HCT116 (cell line): ENCODE data around the gene DPY19L3. TPM values are rescaled to one million over a fixed set of nuclear protein-coding genes. Genes with fewer than 3 reads are reported as not detected.

Source experiments
- ATAC-seq: fragments of 200-7000 bp; cut with Tn5 transposase; 2 replicates; pipeline ENCODE4 v1.9.1; 2020; ENCODE audit warnings: mild to moderate bottlenecking, moderate library complexity
- BruUV-seq: library from RNA; stranded (reverse); fragments of 400-500 nt; replicated peaks from 2 replicates; lab custom pipeline; 2021; lab: Mats Ljungman, UMichigan
- CTCF ChIA-PET: fragments of 300-600 bp; sonication (Branson Sonifier 250); formaldehyde crosslinking; loops from one replicate; lab custom pipeline; 2021; ENCODE audit warnings: antibody characterized with exemption; lab: Charles Lee
- POLR2A ChIA-PET: fragments of 300-600, 350-600 bp; sonication (Branson Sonifier 250); formaldehyde crosslinking; loops from one replicate; lab custom pipeline; 2021; ENCODE audit warnings: antibody characterized with exemption; lab: Charles Lee
- RAD21 ChIA-PET, 2 experiments: fragments of 300-600 bp; sonication (Branson Sonifier 250); formaldehyde crosslinking; loops; one replicate each; lab custom pipeline; 2023; ENCODE audit warnings: low total read pairs in 2 of 2; ENCODE audit not compliant: uncharacterized antibody in 2 of 2, unreplicated experiment in 2 of 2, low non-redundant PET in 1 of 2; lab: Charles Lee
- DNase-seq: peaks from one replicate; pipeline ENCODE4 v3.0.0-alpha.2; 2010; ENCODE audit warnings: low read depth, low spot score
- H2AFZ ChIP-seq: fragments of 200-600 bp; shearing (Covaris generic), sonication (generic); 2 replicates; pipeline ENCODE4 v1.6.1; 2017; ENCODE audit warnings: low read depth, mixed run types, mixed read lengths, antibody characterized with exemption, low read length; ENCODE audit not compliant: poor library complexity, severe bottlenecking
- H3K27ac ChIP-seq: 2 replicates; pipeline ENCODE4 v1.5.1; 2012; ENCODE audit warnings: low read depth, low read length
- H3K27me3 ChIP-seq: fragments of 200-600 bp; sonication (generic); 2 replicates; pipeline ENCODE4 v1.6.1; 2016; ENCODE audit warnings: mixed run types, low read length, mixed read lengths; ENCODE audit not compliant: insufficient read depth
- H3K36me3 ChIP-seq, 2 experiments: fragments of 200-500 bp in 1 of 2; fragments of 200-600 bp in 1 of 2; sonication (Bioruptor generic) in 1 of 2; sonication (generic) in 1 of 2; 2 replicates each; pipeline versions ENCODE4 v1.5.1 to v1.6.1; 2014 to 2016; ENCODE audit warnings: low read length in 2 of 2, inconsistent platforms in 1 of 2, mixed read lengths in 1 of 2, mixed run types in 1 of 2; ENCODE audit not compliant: insufficient read depth in 2 of 2, control insufficient read depth in 1 of 2
- H3K4me1 ChIP-seq, 2 experiments: fragments of 200-600 bp in 1 of 2; sonication (generic) in 1 of 2; 2 replicates each; pipeline versions ENCODE4 v1.5.1 to v1.6.1; 2012 to 2017; ENCODE audit warnings: low read length in 2 of 2, inconsistent platforms in 1 of 2, mild to moderate bottlenecking in 1 of 2, mixed read lengths in 1 of 2, mixed run types in 1 of 2, moderate library complexity in 1 of 2; ENCODE audit not compliant: insufficient read depth in 2 of 2, control insufficient read depth in 1 of 2
- H3K4me2 ChIP-seq: fragments of 200-600 bp; sonication (generic); 2 replicates; pipeline ENCODE4 v1.6.1; 2017; ENCODE audit warnings: mixed run types, low read length, mixed read lengths
- H3K4me3 ChIP-seq, 2 experiments: fragments of 200-600 bp in 1 of 2; sonication (generic) in 1 of 2; replicated peaks in 1 of 2; 2 replicates each; pipeline ENCODE4 v1.5.1; 2011 to 2016; ENCODE audit warnings: low read length in 2 of 2, control low read depth in 1 of 2, low read depth in 1 of 2, mild to moderate bottlenecking in 1 of 2, mixed read lengths in 1 of 2, mixed run types in 1 of 2
- H3K79me2 ChIP-seq: fragments of 200-600 bp; sonication (generic); 2 replicates; pipeline ENCODE4 v1.6.1; 2017; ENCODE audit warnings: mild to moderate bottlenecking, mixed run types, low read length, moderate library complexity, mixed read lengths; ENCODE audit not compliant: insufficient read depth
- H3K9ac ChIP-seq: fragments of 200-600 bp; sonication (generic); 2 replicates; pipeline ENCODE4 v1.6.1; 2016; ENCODE audit warnings: low read length, mixed read lengths
- H3K9me2 ChIP-seq: fragments of 200-600 bp; sonication (generic), shearing (Covaris generic); 2 replicates; pipeline ENCODE4 v1.6.1; 2017; ENCODE audit warnings: mixed run types, mild to moderate bottlenecking, moderate library complexity; ENCODE audit not compliant: insufficient read depth
- H3K9me3 ChIP-seq, 2 experiments: fragments of 200-500 bp in 1 of 2; fragments of 200-600 bp in 1 of 2; sonication (Bioruptor generic) in 1 of 2; sonication (generic) in 1 of 2; 2 replicates each; pipeline ENCODE4 v1.6.1; 2014 to 2017; ENCODE audit warnings: low read length in 2 of 2, mixed read lengths in 2 of 2, inconsistent platforms in 1 of 2, low read depth in 1 of 2, mild to moderate bottlenecking in 1 of 2, mixed run types in 1 of 2, moderate library complexity in 1 of 2; ENCODE audit not compliant: control insufficient read depth in 1 of 2, insufficient read depth in 1 of 2
- H4K20me1 ChIP-seq: fragments of 200-600 bp; sonication (generic), shearing (Covaris generic); 2 replicates; pipeline ENCODE4 v1.6.1; 2017; ENCODE audit warnings: mixed run types, mild to moderate bottlenecking, moderate library complexity; ENCODE audit not compliant: insufficient read depth
- CBX3 ChIP-seq: IDR thresholded peaks from 2 replicates; pipeline ENCODE4 v1.6.1; 2012; ENCODE audit warnings: low read depth
- EGR1 ChIP-seq: IDR thresholded peaks from 2 replicates; pipeline ENCODE4 v1.6.1; 2012; ENCODE audit warnings: low read depth
- JUND ChIP-seq: IDR thresholded peaks from 2 replicates; pipeline ENCODE4 v1.6.1; 2012
- POLR2A ChIP-seq: IDR thresholded peaks from 2 replicates; pipeline ENCODE4 v1.7.0; 2011; ENCODE audit warnings: borderline replicate concordance; ENCODE audit not compliant: insufficient read depth, insufficient read length; ENCODE audit errors: extremely low read depth
- SIN3A ChIP-seq: IDR thresholded peaks from 2 replicates; pipeline ENCODE4 v1.6.1; 2012; ENCODE audit warnings: low read depth
- SP1 ChIP-seq: IDR thresholded peaks from 2 replicates; pipeline ENCODE4 v1.6.1; 2012; ENCODE audit warnings: low read depth
- ZFX ChIP-seq: fragments of 450-650 bp; IDR thresholded peaks from 2 replicates; pipeline ENCODE4 v1.6.1; 2017
- intact Hi-C: fragments of 100-400 bp; cut with micrococcal nuclease; formaldehyde crosslinking; loops from 2 replicates; pipeline ENCODE4 v1.10.0; 2022
- total RNA-seq: library from RNA; stranded (reverse); gene quantifications from one replicate; pipeline ENCODE4 v1.2.1, GENCODE V29; 2021; ENCODE audit not compliant: unreplicated experiment
- TF ChIP-seq, protein P1 (sequence below): IDR thresholded peaks from 2 replicates; pipeline ENCODE4 v1.6.1; 2012; ENCODE audit warnings: low read depth

DPY19L3 gene
- total RNA-seq, 1 experiment from 2014 or later, result 14.5 TPM

DNA sequence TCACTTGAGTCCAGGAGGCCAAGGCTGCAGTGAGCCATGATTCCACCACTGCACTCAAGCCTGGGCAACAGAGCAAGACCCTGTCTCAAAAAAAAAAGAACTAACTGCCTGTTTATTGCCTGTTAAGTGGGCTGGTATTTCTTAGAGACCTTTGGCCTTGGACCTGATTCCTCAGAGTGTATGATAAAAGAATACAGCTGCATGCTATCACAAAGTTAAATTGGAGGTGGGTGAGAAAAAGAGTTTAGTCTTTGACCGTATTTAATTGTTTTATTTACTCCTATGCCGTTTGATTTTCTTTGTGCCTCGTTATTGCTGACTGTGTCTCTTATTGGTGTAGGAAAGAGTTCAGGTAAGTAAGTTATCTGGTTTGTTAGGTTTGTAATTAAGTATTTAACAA lies 25.3 kb upstream of the DPY19L3 start:
- TF ChIP-seq SP1, result no peak
- TF ChIP-seq JUND, result no peak
- TF ChIP-seq, protein P1, sequence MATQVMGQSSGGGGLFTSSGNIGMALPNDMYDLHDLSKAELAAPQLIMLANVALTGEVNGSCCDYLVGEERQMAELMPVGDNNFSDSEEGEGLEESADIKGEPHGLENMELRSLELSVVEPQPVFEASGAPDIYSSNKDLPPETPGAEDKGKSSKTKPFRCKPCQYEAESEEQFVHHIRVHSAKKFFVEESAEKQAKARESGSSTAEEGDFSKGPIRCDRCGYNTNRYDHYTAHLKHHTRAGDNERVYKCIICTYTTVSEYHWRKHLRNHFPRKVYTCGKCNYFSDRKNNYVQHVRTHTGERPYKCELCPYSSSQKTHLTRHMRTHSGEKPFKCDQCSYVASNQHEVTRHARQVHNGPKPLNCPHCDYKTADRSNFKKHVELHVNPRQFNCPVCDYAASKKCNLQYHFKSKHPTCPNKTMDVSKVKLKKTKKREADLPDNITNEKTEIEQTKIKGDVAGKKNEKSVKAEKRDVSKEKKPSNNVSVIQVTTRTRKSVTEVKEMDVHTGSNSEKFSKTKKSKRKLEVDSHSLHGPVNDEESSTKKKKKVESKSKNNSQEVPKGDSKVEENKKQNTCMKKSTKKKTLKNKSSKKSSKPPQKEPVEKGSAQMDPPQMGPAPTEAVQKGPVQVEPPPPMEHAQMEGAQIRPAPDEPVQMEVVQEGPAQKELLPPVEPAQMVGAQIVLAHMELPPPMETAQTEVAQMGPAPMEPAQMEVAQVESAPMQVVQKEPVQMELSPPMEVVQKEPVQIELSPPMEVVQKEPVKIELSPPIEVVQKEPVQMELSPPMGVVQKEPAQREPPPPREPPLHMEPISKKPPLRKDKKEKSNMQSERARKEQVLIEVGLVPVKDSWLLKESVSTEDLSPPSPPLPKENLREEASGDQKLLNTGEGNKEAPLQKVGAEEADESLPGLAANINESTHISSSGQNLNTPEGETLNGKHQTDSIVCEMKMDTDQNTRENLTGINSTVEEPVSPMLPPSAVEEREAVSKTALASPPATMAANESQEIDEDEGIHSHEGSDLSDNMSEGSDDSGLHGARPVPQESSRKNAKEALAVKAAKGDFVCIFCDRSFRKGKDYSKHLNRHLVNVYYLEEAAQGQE, result no peak
- TF ChIP-seq CBX3, result no peak
- TF ChIP-seq EGR1, result no peak
- no peak for TF ChIP-seq POLR2A
- TF ChIP-seq ZFX, result no peak
- TF ChIP-seq SIN3A, result no peak
- DNase-seq, result no peak
- ChIA-PET RAD21 (no interaction called here), POLR2A (no interaction called here), CTCF (no interaction called here)
- H3K36me3 ChIP-seq, result peaks cover 15 to 19% of the 10 kb centered on the region in 2 experiments; a peak in 2 of 4 replicates
- H4K20me1 ChIP-seq, result no peaks in the 10 kb centered on the region
- H3K4me2 ChIP-seq, result no peak overlapping the region
- H3K79me2 ChIP-seq, result peaks cover 20% of the 10 kb centered on the region
- no peak for ATAC-seq
- H3K4me3 ChIP-seq, result no peak overlapping the region
- H2AFZ ChIP-seq, result no peak overlapping the region
- H3K9ac ChIP-seq, result no peak overlapping the region
- BruUV-seq, result no TSS peak
- no peak overlapping the region for H3K27ac ChIP-seq
- H3K9me2 ChIP-seq, result no peaks in the 10 kb centered on the region
- no peaks in the 10 kb centered on the region for H3K27me3 ChIP-seq
- H3K9me3 ChIP-seq, result no peaks in the 10 kb centered on the region
- intact Hi-C loops, result no loop called here
- peaks cover 0 to under 1% of the 10 kb centered on the region in 2 experiments; a peak in 1 of 4 replicates for H3K4me1 ChIP-seq
